Stomach (tissue), 9 donors: ENCODE data around the gene B3GNT5. TPM values are rescaled to one million over a fixed set of nuclear protein-coding genes. Genes with fewer than 3 reads are reported as not detected.

Source experiments
- DNase-seq, 2 donors: peaks; one replicate each; pipeline versions ENCODE4 v3.0.0 to v3.0.0-alpha.2; 2013 to 2019
- H3K27ac ChIP-seq, 5 donors: fragments of 200-600 bp in 4 of 5; sonication (generic) in 4 of 5; one replicate each; pipeline ENCODE4 v1.5.1; 2013 to 2019; ENCODE audit warnings: mild to moderate bottlenecking in 1 of 5, moderate library complexity in 1 of 5
- H3K27me3 ChIP-seq, 3 donors: fragments of 200-600 bp; sonication (generic); one replicate each; pipeline ENCODE4 v1.5.1; 2017 to 2019; ENCODE audit warnings: mixed run types in 1 of 3
- H3K36me3 ChIP-seq, 4 donors: fragments of 200-600 bp; sonication (generic); 1 replicate in 3 of 4; 2 replicates in 1 of 4; pipeline ENCODE4 v1.5.1; 2016 to 2019
- H3K4me1 ChIP-seq, 4 donors: fragments of 200-600 bp; sonication (generic); one replicate each; pipeline ENCODE4 v1.5.1; 2016 to 2019
- H3K4me3 ChIP-seq, 4 donors: fragments of 200-600 bp; sonication (generic) in 3 of 4; one replicate each; pipeline ENCODE4 v1.5.1; 2016 to 2019; ENCODE audit warnings: mild to moderate bottlenecking in 1 of 4
- H3K9me3 ChIP-seq, 4 donors: fragments of 200-600 bp; sonication (generic); one replicate each; pipeline ENCODE4 v1.5.1; 2016 to 2019
- EP300 ChIP-seq: sonication (generic); formaldehyde crosslinking; IDR thresholded peaks from one replicate; pipeline ENCODE4 v1.6.1; 2017; ENCODE audit warnings: antibody characterized with exemption
- POLR2A ChIP-seq, 4 donors: fragments of 450-650 bp; IDR thresholded peaks; one replicate each; pipeline ENCODE4 v1.6.1; 2016; ENCODE audit warnings: antibody characterized with exemption in 4 of 4, control low read depth in 2 of 4, mild to moderate bottlenecking in 1 of 4, moderate library complexity in 1 of 4
- POLR2AphosphoS5 ChIP-seq, 3 donors: sonication (generic); formaldehyde crosslinking; IDR thresholded peaks; one replicate each; pipeline ENCODE4 v1.6.1; 2016; ENCODE audit warnings: antibody characterized with exemption in 3 of 3
- WGBS, 5 donors: extraction: QIAGEN DNeasy Blood & Tissue Kit in 3 of 5; methylation state at CpG; one replicate each; pipeline versions ENCODE4 v1.1.5 to v1.1.7; 2013 to 2018; 5-methylcytosine and 5-hydroxymethylcytosine counted together
- intact Hi-C: fragments of 100-400 bp; cut with DNase I; formaldehyde crosslinking; loops from one replicate; pipeline ENCODE4 v1.15.1; 2023; ENCODE audit warnings: low total_unique reads
- polyA plus RNA-seq, 3 donors: library from polyadenylated mRNA; stranded (reverse); fragments of 200-250 nt; gene quantifications; one replicate each; pipeline ENCODE4 v1.2.3, GENCODE V29; 2013
- total RNA-seq, 5 donors: library from RNA; depleted of rRNA; stranded (reverse); fragments of >200 nt; gene quantifications; one replicate each; pipeline versions ENCODE4 v1.1.0 to v1.2.3, GENCODE V29; 2014 to 2016
- TF ChIP-seq, protein P1 (sequence below), 7 experiments: fragments of 450-650 bp in 4 of 7; fragments of 200-600 bp in 3 of 7; sonication (generic) in 3 of 7; IDR thresholded peaks; one replicate each; pipeline ENCODE4 v1.5.1; 2016 to 2019; ENCODE audit warnings: antibody characterized with exemption in 7 of 7, control low read depth in 2 of 7, mild to moderate bottlenecking in 1 of 7
- donor health status: healthy with polysubstance abuse.
- donor health status: Bipolar disorder and iron deficiency.
- donor health status: healthy.

B3GNT5 gene
- total and polyA plus RNA-seq, 8 donors: 4.1 to 39.7 (median 7.2) TPM

- Histone ChIP-seq H3K27me3 (no peaks in the 10 kb centered on the region), H3K27ac (no peak overlapping the region), H3K4me3 (no peak overlapping the region), H3K4me1 (peaks cover 8 to 19% (median 14%) of the 10 kb centered on the region in 4 donors), H3K36me3 (no peaks in the 10 kb centered on the region), H3K9me3 (no peaks in the 10 kb centered on the region)
- TF ChIP-seq POLR2A (IDR thresholded peaks at IDR 0.05) (no peak), POLR2AphosphoS5 (IDR thresholded peaks at IDR 0.05) (no peak), EP300 (no peak)
- TF ChIP-seq, protein P1, sequence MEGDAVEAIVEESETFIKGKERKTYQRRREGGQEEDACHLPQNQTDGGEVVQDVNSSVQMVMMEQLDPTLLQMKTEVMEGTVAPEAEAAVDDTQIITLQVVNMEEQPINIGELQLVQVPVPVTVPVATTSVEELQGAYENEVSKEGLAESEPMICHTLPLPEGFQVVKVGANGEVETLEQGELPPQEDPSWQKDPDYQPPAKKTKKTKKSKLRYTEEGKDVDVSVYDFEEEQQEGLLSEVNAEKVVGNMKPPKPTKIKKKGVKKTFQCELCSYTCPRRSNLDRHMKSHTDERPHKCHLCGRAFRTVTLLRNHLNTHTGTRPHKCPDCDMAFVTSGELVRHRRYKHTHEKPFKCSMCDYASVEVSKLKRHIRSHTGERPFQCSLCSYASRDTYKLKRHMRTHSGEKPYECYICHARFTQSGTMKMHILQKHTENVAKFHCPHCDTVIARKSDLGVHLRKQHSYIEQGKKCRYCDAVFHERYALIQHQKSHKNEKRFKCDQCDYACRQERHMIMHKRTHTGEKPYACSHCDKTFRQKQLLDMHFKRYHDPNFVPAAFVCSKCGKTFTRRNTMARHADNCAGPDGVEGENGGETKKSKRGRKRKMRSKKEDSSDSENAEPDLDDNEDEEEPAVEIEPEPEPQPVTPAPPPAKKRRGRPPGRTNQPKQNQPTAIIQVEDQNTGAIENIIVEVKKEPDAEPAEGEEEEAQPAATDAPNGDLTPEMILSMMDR (IDR thresholded peaks at IDR 0.05): no peak
- WGBS, 5 donors: 84 to 88% (median 87%) methylated on average over 8 of the region's 8 CpGs
- no peak for DNase-seq
- intact Hi-C loops: no loop called here
Observed at GRCh38 chr3:183281126-183281797, 28.2 kb downstream of the B3GNT5 start.

GRCh38 chr3:183283886-183284285 lies 30.8 kb downstream of the B3GNT5 start:
- DNase-seq: no peak
- 64 to 81% (median 75%) methylated on average over 2 of the region's 2 CpGs for WGBS, 5 donors
- Histone ChIP-seq H3K36me3 (no peaks in the 10 kb centered on the region), H3K27ac (no peak overlapping the region), H3K27me3 (no peaks in the 10 kb centered on the region), H3K4me3 (no peak overlapping the region), H3K4me1 (peaks cover 8 to 24% (median 14%) of the 10 kb centered on the region in 4 donors), H3K9me3 (no peaks in the 10 kb centered on the region)
- intact Hi-C loops: no loop called here
- TF ChIP-seq EP300 (no peak), POLR2A (IDR thresholded peaks at IDR 0.05) (no peak), POLR2AphosphoS5 (IDR thresholded peaks at IDR 0.05) (no peak)

GRCh38 chr3:183284570-183284969 lies 31.5 kb downstream of the B3GNT5 start:
- DNase-seq: no peak
- Histone ChIP-seq H3K9me3 (no peaks in the 10 kb centered on the region), H3K27me3 (no peaks in the 10 kb centered on the region), H3K4me3 (no peak overlapping the region), H3K36me3 (no peaks in the 10 kb centered on the region), H3K27ac (peak overlapping the region in 2 of 5 donors; percentile 78 to 81), H3K4me1 (peaks cover 8 to 24% (median 14%) of the 10 kb centered on the region in 4 donors)
- no peak for TF ChIP-seq EP300
- TF ChIP-seq, protein P1 (IDR thresholded peaks at IDR 0.05): no peak
- TF ChIP-seq POLR2A (IDR thresholded peaks at IDR 0.05): no peak
- TF ChIP-seq POLR2AphosphoS5 (IDR thresholded peaks at IDR 0.05): no peak
- intact Hi-C loops: no loop called here
- WGBS, 5 donors: 73 to 88% (median 84%) methylated on average over 3 of the region's 3 CpGs

DNA sequence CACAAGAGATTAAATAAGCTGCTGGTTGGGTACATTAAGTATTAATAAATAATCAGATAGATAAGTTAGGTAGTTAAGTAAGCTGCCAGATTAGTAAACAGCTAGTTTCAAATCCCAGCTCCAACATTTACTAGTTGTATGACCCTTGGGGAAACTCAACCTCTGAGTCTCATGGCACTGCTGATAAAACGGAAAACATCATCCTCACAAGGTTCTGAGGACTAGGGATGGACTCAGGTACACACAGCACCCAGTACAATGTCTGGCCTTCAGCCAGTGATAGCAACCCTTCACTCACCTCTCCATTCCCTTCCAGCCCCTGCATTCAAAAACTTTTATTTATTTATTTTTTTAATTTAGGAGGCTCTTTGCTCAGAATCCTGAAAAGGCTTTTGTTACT lies 32.3 kb downstream of the B3GNT5 start:
- WGBS, 5 donors: 38 to 60% (median 39%) methylated on average over 1 of the region's 1 CpG
- no peak for TF ChIP-seq POLR2AphosphoS5 (IDR thresholded peaks at IDR 0.05)
- no peak for TF ChIP-seq EP300
- no peak for TF ChIP-seq POLR2A (IDR thresholded peaks at IDR 0.05)
- Histone ChIP-seq H3K27ac (peak overlapping the region; percentile 72 to 89 (median 78)), H3K27me3 (no peaks in the 10 kb centered on the region), H3K4me3 (no peak overlapping the region), H3K9me3 (no peaks in the 10 kb centered on the region), H3K36me3 (no peaks in the 10 kb centered on the region), H3K4me1 (peaks cover 8 to 24% (median 14%) of the 10 kb centered on the region in 4 donors)
- intact Hi-C loops: no loop called here
- DNase-seq: no peak

DNA sequence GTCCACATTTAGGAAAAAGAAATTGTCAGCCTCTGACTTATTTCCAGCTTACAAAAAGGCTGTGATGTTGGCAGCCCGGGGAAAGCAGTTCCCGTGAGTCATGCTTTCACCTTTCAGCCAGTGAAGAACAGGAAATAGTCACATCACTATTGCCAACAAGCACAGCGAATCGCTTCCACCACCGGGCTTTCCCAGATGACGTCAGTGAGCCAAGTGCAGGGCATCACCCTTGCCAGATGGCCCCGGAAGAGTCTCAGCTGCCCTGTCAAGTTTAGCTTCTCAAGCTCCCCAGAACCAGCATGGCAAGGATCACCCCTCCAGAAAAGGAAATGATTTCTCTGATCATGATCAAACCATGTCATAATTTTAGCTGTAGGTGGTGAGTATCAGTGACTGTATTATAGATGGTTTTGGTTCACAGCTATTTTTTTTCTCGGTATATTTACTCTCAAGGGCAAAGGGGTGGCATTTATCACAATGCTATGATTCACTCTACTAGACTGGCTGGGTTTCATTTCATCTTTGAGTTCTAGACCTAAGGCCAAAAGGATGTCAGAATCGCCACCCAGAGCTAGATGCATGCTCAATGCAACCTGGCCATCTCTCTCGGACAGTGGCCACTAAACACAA lies 32.9 kb downstream of the B3GNT5 start:
- Histone ChIP-seq H3K27ac (peak overlapping the region; percentile 72 to 89 (median 81)), H3K36me3 (no peaks in the 10 kb centered on the region), H3K4me3 (no peak overlapping the region), H3K9me3 (no peaks in the 10 kb centered on the region), H3K27me3 (no peaks in the 10 kb centered on the region), H3K4me1 (peaks cover 8 to 24% (median 14%) of the 10 kb centered on the region in 4 donors)
- 18 to 22% (median 22%) methylated on average over 10 of the region's 10 CpGs for WGBS, 5 donors
- intact Hi-C loops: no loop called here
- DNase-seq: peak; percentile 87 to 95
- TF ChIP-seq EP300: no peak
- TF ChIP-seq, protein P1 (IDR thresholded peaks at IDR 0.05): no peak
- peak; percentile 64 to 90 (median 65) for TF ChIP-seq POLR2AphosphoS5 (IDR thresholded peaks at IDR 0.05)
- TF ChIP-seq POLR2A (IDR thresholded peaks at IDR 0.05): no peak
